Mesenchymal stem cell (in vitro differentiated cells and primary cell): ENCODE data around the gene KCTD16.

Source experiments
- DNase-seq: peaks from one replicate; pipeline ENCODE4 v3.0.0-alpha.2; 2013
- H2AFZ ChIP-seq: one replicate; pipeline ENCODE4 v1.6.1; 2013; ENCODE audit warnings: low read depth, mild to moderate bottlenecking, control low read depth, inconsistent platforms, low read length, moderate library complexity
- H2AK5ac ChIP-seq: 2 replicates; pipeline ENCODE4 v1.6.1; 2013; ENCODE audit warnings: low read length, moderate library complexity, mild to moderate bottlenecking, inconsistent platforms; ENCODE audit not compliant: severe bottlenecking
- H2BK120ac ChIP-seq: one replicate; pipeline ENCODE4 v1.6.1; 2013; ENCODE audit warnings: low read depth, mild to moderate bottlenecking, inconsistent platforms, low read length, moderate library complexity
- H2BK12ac ChIP-seq, 2 experiments: one replicate each; pipeline ENCODE4 v1.6.1; 2013; ENCODE audit warnings: inconsistent platforms in 2 of 2, low read length in 2 of 2, mild to moderate bottlenecking in 2 of 2, moderate library complexity in 2 of 2, control low read depth in 1 of 2
- H2BK15ac ChIP-seq: one replicate; pipeline ENCODE4 v1.6.1; 2013; ENCODE audit warnings: mild to moderate bottlenecking, low read depth, inconsistent platforms; ENCODE audit not compliant: poor library complexity, severe bottlenecking
- H2BK5ac ChIP-seq: 2 replicates; pipeline ENCODE4 v1.6.1; 2013; ENCODE audit warnings: low read depth, mild to moderate bottlenecking, low read length, control low read depth, inconsistent platforms; ENCODE audit not compliant: poor library complexity, severe bottlenecking
- H3K14ac ChIP-seq, 2 experiments: one replicate each; pipeline ENCODE4 v1.6.1; 2013; ENCODE audit warnings: inconsistent platforms in 2 of 2, low read length in 2 of 2, control low read depth in 1 of 2, mild to moderate bottlenecking in 1 of 2, moderate library complexity in 1 of 2
- H3K18ac ChIP-seq, 2 experiments: one replicate each; pipeline ENCODE4 v1.6.1; 2013; ENCODE audit warnings: inconsistent platforms in 2 of 2, low read length in 2 of 2, control low read depth in 1 of 2, low read depth in 1 of 2, mild to moderate bottlenecking in 1 of 2
- H3K23ac ChIP-seq, 2 experiments: one replicate each; pipeline ENCODE4 v1.6.1; 2013; ENCODE audit warnings: inconsistent platforms in 2 of 2, low read length in 2 of 2, mild to moderate bottlenecking in 2 of 2, moderate library complexity in 2 of 2, control low read depth in 1 of 2
- H3K27ac ChIP-seq: 2 replicates; pipeline ENCODE4 v1.5.1; 2013; ENCODE audit warnings: mild to moderate bottlenecking, moderate library complexity, low read length, control low read depth, inconsistent platforms; ENCODE audit not compliant: poor library complexity, severe bottlenecking
- H3K27me3 ChIP-seq, 2 experiments: 2 replicates each; pipeline versions ENCODE4 v1.6.1 to v1.7.0; 2013; ENCODE audit warnings: low read length in 2 of 2, mild to moderate bottlenecking in 2 of 2, moderate library complexity in 2 of 2, control low read depth in 1 of 2, inconsistent platforms in 1 of 2; ENCODE audit not compliant: control insufficient read depth in 1 of 2, insufficient read depth in 1 of 2
- H3K36me3 ChIP-seq, 2 experiments: 2 replicates each; pipeline versions ENCODE4 v1.6.1 to v1.7.0; 2013; ENCODE audit warnings: low read length in 2 of 2, control low read depth in 1 of 2, inconsistent platforms in 1 of 2, low read depth in 1 of 2, mild to moderate bottlenecking in 1 of 2; ENCODE audit not compliant: insufficient read depth in 2 of 2, control insufficient read depth in 1 of 2
- H3K4ac ChIP-seq, 2 experiments: one replicate each; pipeline ENCODE4 v1.6.1; 2013; ENCODE audit warnings: inconsistent platforms in 2 of 2, low read length in 2 of 2, mild to moderate bottlenecking in 2 of 2, moderate library complexity in 2 of 2, control low read depth in 1 of 2, low read depth in 1 of 2
- H3K4me1 ChIP-seq: 2 replicates; pipeline ENCODE4 v1.6.1; 2013; ENCODE audit warnings: low read depth, low read length, control low read depth; ENCODE audit not compliant: control insufficient read depth, insufficient read depth
- H3K4me2 ChIP-seq: 2 replicates; pipeline ENCODE4 v1.6.1; 2013; ENCODE audit warnings: low read length, mild to moderate bottlenecking, inconsistent platforms; ENCODE audit not compliant: poor library complexity, severe bottlenecking
- H3K4me3 ChIP-seq, 2 experiments: 2 replicates each; pipeline versions ENCODE4 v1.5.1 to v1.7.0; 2013; ENCODE audit warnings: low read length in 2 of 2, mild to moderate bottlenecking in 2 of 2, control low read depth in 1 of 2, low read depth in 1 of 2; ENCODE audit not compliant: insufficient read depth in 1 of 2
- H3K79me1 ChIP-seq: replicated peaks from 2 replicates; pipeline ENCODE4 v1.6.1; 2013; ENCODE audit warnings: mild to moderate bottlenecking, control low read depth, low read length, inconsistent platforms; ENCODE audit not compliant: poor library complexity, severe bottlenecking
- H3K9ac ChIP-seq: 2 replicates; pipeline ENCODE4 v1.7.0; 2013; ENCODE audit warnings: mild to moderate bottlenecking, low read length, moderate library complexity
- H3K9me3 ChIP-seq: 2 replicates; pipeline ENCODE4 v1.7.0; 2013; ENCODE audit warnings: mild to moderate bottlenecking, low read length; ENCODE audit not compliant: control insufficient read depth
- H4K8ac ChIP-seq: one replicate; pipeline ENCODE4 v1.6.1; 2013; ENCODE audit warnings: inconsistent platforms, mild to moderate bottlenecking, low read length, moderate library complexity
- H4K91ac ChIP-seq: one replicate; pipeline ENCODE4 v1.6.1; 2013; ENCODE audit warnings: mild to moderate bottlenecking, low read length, inconsistent platforms
- WGBS: methylation state at CpG from one replicate; pipeline ENCODE4 v1.1.7; 2013; ENCODE audit warnings: mixed read lengths; 5-methylcytosine and 5-hydroxymethylcytosine counted together

Gene KCTD16

GRCh38 chr5:144297081-144297480 lies 126.4 kb downstream of the KCTD16 start:
- H2AK5ac ChIP-seq, result no peak overlapping the region
- WGBS, result no CpG with 5 or more reads among the region's 3 CpGs
- H2BK120ac ChIP-seq, result no peak overlapping the region
- no peak overlapping the region for H4K91ac ChIP-seq
- H3K14ac ChIP-seq, result no peak overlapping the region
- H3K27me3 ChIP-seq, result no peaks in the 10 kb centered on the region
- H2AFZ ChIP-seq, result no peak overlapping the region
- no peak overlapping the region for H3K27ac ChIP-seq
- no peak overlapping the region for H3K4me3 ChIP-seq
- no peak overlapping the region for H3K4me2 ChIP-seq
- H2BK15ac ChIP-seq, result no peak overlapping the region
- no peak overlapping the region for H3K23ac ChIP-seq
- no peak overlapping the region for H4K8ac ChIP-seq
- H3K36me3 ChIP-seq, result no peaks in the 10 kb centered on the region
- DNase-seq, result no peak
- H3K9ac ChIP-seq, result no peak overlapping the region
- H2BK12ac ChIP-seq, result no peak overlapping the region
- no peak overlapping the region for H3K4ac ChIP-seq
- H3K9me3 ChIP-seq, result peaks cover 3% of the 10 kb centered on the region
- H3K79me1 ChIP-seq, result no peaks in the 10 kb centered on the region
- no peaks in the 10 kb centered on the region for H3K4me1 ChIP-seq
- no peak overlapping the region for H3K18ac ChIP-seq
- H2BK5ac ChIP-seq, result no peak overlapping the region

- H2AK5ac ChIP-seq, result no peak overlapping the region
- no peak overlapping the region for H3K4me3 ChIP-seq
- no peak for DNase-seq
- H3K9me3 ChIP-seq, result peaks cover 3% of the 10 kb centered on the region
- no peak overlapping the region for H2BK12ac ChIP-seq
- H2BK5ac ChIP-seq, result no peak overlapping the region
- no peak overlapping the region for H3K4ac ChIP-seq
- H3K4me1 ChIP-seq, result no peaks in the 10 kb centered on the region
- no peak overlapping the region for H3K18ac ChIP-seq
- H3K9ac ChIP-seq, result no peak overlapping the region
- H3K4me2 ChIP-seq, result no peak overlapping the region
- no peak overlapping the region for H3K23ac ChIP-seq
- no peak overlapping the region for H3K27ac ChIP-seq
- H2BK120ac ChIP-seq, result no peak overlapping the region
- no peaks in the 10 kb centered on the region for H3K79me1 ChIP-seq
- H3K36me3 ChIP-seq, result no peaks in the 10 kb centered on the region
- H3K14ac ChIP-seq, result no peak overlapping the region
- H4K8ac ChIP-seq, result no peak overlapping the region
- no peak overlapping the region for H2BK15ac ChIP-seq
- no peak overlapping the region for H2AFZ ChIP-seq
- no peak overlapping the region for H4K91ac ChIP-seq
- WGBS, result 49% methylated on average over 2 of the region's 3 CpGs
- H3K27me3 ChIP-seq, result no peaks in the 10 kb centered on the region
Observed at GRCh38 chr5:144298658-144299057, 128.0 kb downstream of the KCTD16 start.

GRCh38 chr5:144304688-144305087 lies 134.0 kb downstream of the KCTD16 start:
- H4K91ac ChIP-seq, result no peak overlapping the region
- H3K36me3 ChIP-seq, result no peaks in the 10 kb centered on the region
- H2BK5ac ChIP-seq, result no peak overlapping the region
- no peak overlapping the region for H2BK120ac ChIP-seq
- no peak for DNase-seq
- H3K79me1 ChIP-seq, result no peaks in the 10 kb centered on the region
- H3K4me2 ChIP-seq, result no peak overlapping the region
- H2AFZ ChIP-seq, result no peak overlapping the region
- no peak overlapping the region for H2BK12ac ChIP-seq
- no peak overlapping the region for H3K4ac ChIP-seq
- no peak overlapping the region for H3K23ac ChIP-seq
- no peak overlapping the region for H2BK15ac ChIP-seq
- no peaks in the 10 kb centered on the region for H3K9me3 ChIP-seq
- H2AK5ac ChIP-seq, result no peak overlapping the region
- no peak overlapping the region for H3K18ac ChIP-seq
- H3K4me1 ChIP-seq, result no peaks in the 10 kb centered on the region
- no peak overlapping the region for H3K14ac ChIP-seq
- no peak overlapping the region for H3K4me3 ChIP-seq
- H3K27me3 ChIP-seq, result no peaks in the 10 kb centered on the region
- no peak overlapping the region for H3K27ac ChIP-seq
- no peak overlapping the region for H4K8ac ChIP-seq
- no peak overlapping the region for H3K9ac ChIP-seq
- WGBS, result 89% methylated on average over 3 of the region's 3 CpGs

DNA sequence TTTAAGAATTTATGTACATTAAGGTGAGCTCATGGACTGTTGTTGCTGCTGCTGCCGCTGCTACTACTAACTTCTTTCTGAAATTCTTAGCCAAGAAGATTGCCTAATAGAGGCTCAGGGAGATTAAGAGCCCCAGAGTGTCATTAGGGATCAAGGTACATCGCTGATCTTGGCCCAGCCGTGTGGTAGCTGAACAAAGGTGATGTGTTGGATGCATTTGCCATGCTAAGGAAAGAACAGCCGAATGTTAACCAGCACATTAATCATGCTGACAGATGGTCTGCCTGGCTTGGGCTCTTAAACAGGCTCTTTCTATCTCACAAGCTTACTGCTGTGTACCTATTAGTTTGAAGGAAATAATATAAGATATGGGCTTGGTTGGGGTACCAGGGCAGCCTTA lies 137.1 kb downstream of the KCTD16 start:
- Histone ChIP-seq H3K9me3 (no peaks in the 10 kb centered on the region), H2AK5ac (no peak overlapping the region), H3K79me1 (no peaks in the 10 kb centered on the region), H2BK15ac (no peak overlapping the region), H3K36me3 (no peaks in the 10 kb centered on the region), H3K14ac (no peak overlapping the region), H3K4me1 (no peaks in the 10 kb centered on the region), H2BK120ac (no peak overlapping the region), H3K18ac (no peak overlapping the region), H2BK12ac (no peak overlapping the region), H3K9ac (no peak overlapping the region), H3K27ac (no peak overlapping the region), H3K4me3 (no peak overlapping the region), H4K91ac (no peak overlapping the region), H2BK5ac (no peak overlapping the region), H4K8ac (no peak overlapping the region), H3K23ac (no peak overlapping the region), H3K4me2 (no peak overlapping the region), H3K4ac (no peak overlapping the region), H2AFZ (no peak overlapping the region), H3K27me3 (no peaks in the 10 kb centered on the region)
- DNase-seq, result no peak
- WGBS, result 68% methylated on average over 4 of the region's 4 CpGs
